ENCODE results near the gene GGN. TPM values are rescaled to one million over a fixed set of nuclear protein-coding genes. Genes with fewer than 3 reads are reported as not detected.
A peak's percentile ranks its signal among the peaks of the same experiment; 100 is the strongest.
"Not testable (repeated sequence)": the region's sequence is repeated elsewhere in the genome, so short reads cannot be mapped to it uniquely, and the experiment has no call there.

GGN gene
- total RNA-seq, 1 experiment from 2014 or later: 0.78 TPM

- DNase-seq (ENCODE audit: low spot score): no peak
- in situ Hi-C loops (cut with HindIII; ENCODE audit: low sequenced_read_pairs): no loop called here
Observed at GRCh38 chr19:38371081-38371480, 16.8 kb downstream of the GGN start.

GRCh38 chr19:38370299-38370698, 17.5 kb downstream of the GGN start:
- DNase-seq (ENCODE audit: low spot score): peak; percentile 95
- in situ Hi-C loops (cut with HindIII; ENCODE audit: low sequenced_read_pairs): no loop called here

GRCh38 chr19:38369584-38369983, 18.2 kb downstream of the GGN start:
- in situ Hi-C loops (cut with HindIII; ENCODE audit: low sequenced_read_pairs): no loop called here
- DNase-seq (ENCODE audit: low spot score): peak; percentile 64

GRCh38 chr19:38367041-38367440, 20.8 kb downstream of the GGN start:
- no peak for DNase-seq (ENCODE audit: low spot score)
- in situ Hi-C loops (cut with HindIII; ENCODE audit: low sequenced_read_pairs): no loop called here

- in situ Hi-C loops (cut with HindIII; ENCODE audit: low sequenced_read_pairs); DNase-seq (ENCODE audit: low spot score): not testable (repeated sequence)
Observed at GRCh38 chr19:38362946-38363688, 24.7 kb downstream of the GGN start.

- DNase-seq (ENCODE audit: low spot score): peak; percentile 65
- in situ Hi-C loops (cut with HindIII; ENCODE audit: low sequenced_read_pairs): no loop called here
Observed at GRCh38 chr19:38362076-38362945, 25.5 kb downstream of the GGN start.

GRCh38 chr19:38361633-38362075, 26.2 kb downstream of the GGN start:
- DNase-seq (ENCODE audit: low spot score): peak; percentile 80
- in situ Hi-C loops (cut with HindIII; ENCODE audit: low sequenced_read_pairs): no loop called here

- DNase-seq (ENCODE audit: low spot score): no peak
- in situ Hi-C loops (cut with HindIII; ENCODE audit: low sequenced_read_pairs): no loop called here
Observed at GRCh38 chr19:38360839-38361631, 26.8 kb downstream of the GGN start.

- no peak for DNase-seq (ENCODE audit: low spot score)
- in situ Hi-C loops (cut with HindIII; ENCODE audit: low sequenced_read_pairs): no loop called here
Observed at GRCh38 chr19:38360351-38360750, 27.5 kb downstream of the GGN start.

- in situ Hi-C loops (cut with HindIII; ENCODE audit: low sequenced_read_pairs): no loop called here
Observed at GRCh38 chr19:38359242-38360021, 28.4 kb downstream of the GGN start.

GRCh38 chr19:38358071-38358470, 29.8 kb downstream of the GGN start:
- in situ Hi-C loops (cut with HindIII; ENCODE audit: low sequenced_read_pairs): no loop called here
- no peak for DNase-seq (ENCODE audit: low spot score)

More at GRCh38 chr19:38359242-38360021, 28.4 kb downstream of the GGN start:
- no peak for DNase-seq (ENCODE audit: low spot score)

- in situ Hi-C loops (cut with HindIII; ENCODE audit: low sequenced_read_pairs): no loop called here
- no peak for DNase-seq (ENCODE audit: low spot score)
Observed at GRCh38 chr19:38355728-38356725, 31.8 kb downstream of the GGN start.

- peak; percentile 18 for DNase-seq (ENCODE audit: low spot score)
- in situ Hi-C loops (cut with HindIII; ENCODE audit: low sequenced_read_pairs): no loop called here
Observed at GRCh38 chr19:38352611-38353010, 35.2 kb downstream of the GGN start.

- no peak for DNase-seq (ENCODE audit: low spot score)
- in situ Hi-C loops (cut with HindIII; ENCODE audit: low sequenced_read_pairs): no loop called here
Observed at GRCh38 chr19:38351865-38352395, 35.9 kb downstream of the GGN start.

GRCh38 chr19:38350883-38351282, 37.0 kb downstream of the GGN start:
- in situ Hi-C loops (cut with HindIII; ENCODE audit: low sequenced_read_pairs): no loop called here

GRCh38 chr19:38346837-38347236, 41.0 kb downstream of the GGN start:
- in situ Hi-C loops (cut with HindIII; ENCODE audit: low sequenced_read_pairs): no loop called here

More at GRCh38 chr19:38350883-38351282, 37.0 kb downstream of the GGN start:
- no peak for DNase-seq (ENCODE audit: low spot score)

GRCh38 chr19:38340927-38341326, 46.9 kb downstream of the GGN start:
- no peak for DNase-seq (ENCODE audit: low spot score)
- in situ Hi-C loops (cut with HindIII; ENCODE audit: low sequenced_read_pairs): no loop called here

More at GRCh38 chr19:38346837-38347236, 41.0 kb downstream of the GGN start:
- no peak for DNase-seq (ENCODE audit: low spot score)

All from G401 (cell line).